GM21390 (cell line): ENCODE data around the gene ZNF138.
"Not testable (repeated sequence)": the region's sequence is repeated elsewhere in the genome, so short reads cannot be mapped to it uniquely, and the experiment has no call there.

Experiments used
- ATAC-seq: cut with Tn5 transposase; IDR thresholded peaks from one replicate; pipeline ENCODE4 v1.9.1; 2021; ENCODE audit not compliant: unreplicated experiment

Gene ZNF138

DNA sequence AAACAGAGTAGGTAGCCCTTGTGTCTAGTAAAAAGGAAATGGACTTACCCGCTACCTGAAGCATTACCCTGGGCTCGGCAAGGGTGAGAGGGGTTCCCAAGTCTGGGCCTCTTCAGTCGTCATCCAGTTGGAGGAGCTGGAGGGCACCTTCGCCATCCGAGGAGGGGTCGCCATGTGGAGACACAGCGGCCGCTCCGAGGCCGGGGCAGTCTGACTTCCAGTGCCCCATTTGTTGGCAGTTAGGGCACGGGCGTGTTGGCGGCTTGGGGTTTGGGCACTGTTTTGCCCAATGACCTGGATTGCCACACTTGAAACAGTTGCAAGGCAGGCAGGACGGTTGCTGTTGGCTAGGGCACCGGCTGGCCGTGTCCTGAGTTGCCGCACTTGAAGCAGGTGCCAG, 43.8 kb downstream of the ZNF138 start:
- not testable (repeated sequence) for ATAC-seq

DNA sequence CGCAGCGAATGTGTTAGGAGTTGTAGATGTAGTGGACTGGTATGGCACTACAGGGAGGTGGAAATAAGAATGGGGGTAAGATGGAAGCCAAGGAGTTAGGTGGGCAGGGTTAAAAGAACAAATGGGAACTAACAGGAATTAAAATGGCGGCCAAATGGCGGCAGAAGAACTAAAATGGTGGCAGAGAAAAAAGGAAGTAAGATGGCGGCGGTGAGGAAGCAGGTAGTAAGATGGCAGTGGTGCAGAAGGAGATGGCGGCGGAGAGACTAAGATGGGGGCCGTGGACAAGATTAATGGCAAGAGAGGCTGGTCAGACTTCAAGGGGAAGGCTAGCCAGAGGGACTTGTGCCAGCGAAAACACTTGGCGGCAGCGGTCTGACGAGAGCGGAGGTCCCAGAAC, 44.5 kb downstream of the ZNF138 start:
- ATAC-seq, result no peak

DNA sequence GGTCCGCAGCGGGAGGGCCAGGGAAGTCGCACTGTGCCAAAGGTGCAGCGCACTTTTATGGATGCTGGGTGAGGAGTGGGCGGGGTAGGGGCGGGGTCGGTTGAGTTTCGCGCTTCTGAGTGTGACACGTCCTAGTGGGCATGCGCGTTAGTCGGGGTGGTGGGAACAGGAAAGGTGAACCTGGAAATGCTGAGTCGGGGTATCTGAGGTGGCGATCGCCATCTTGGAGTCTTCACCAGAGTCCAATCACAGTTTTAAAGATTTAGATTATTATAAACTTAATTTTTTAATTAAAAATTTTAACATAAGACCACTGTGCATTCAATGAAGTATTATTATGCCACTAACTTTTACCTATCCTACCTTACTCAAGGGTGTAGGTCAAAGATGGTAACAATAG, 45.7 kb downstream of the ZNF138 start:
- ATAC-seq, result no peak

DNA sequence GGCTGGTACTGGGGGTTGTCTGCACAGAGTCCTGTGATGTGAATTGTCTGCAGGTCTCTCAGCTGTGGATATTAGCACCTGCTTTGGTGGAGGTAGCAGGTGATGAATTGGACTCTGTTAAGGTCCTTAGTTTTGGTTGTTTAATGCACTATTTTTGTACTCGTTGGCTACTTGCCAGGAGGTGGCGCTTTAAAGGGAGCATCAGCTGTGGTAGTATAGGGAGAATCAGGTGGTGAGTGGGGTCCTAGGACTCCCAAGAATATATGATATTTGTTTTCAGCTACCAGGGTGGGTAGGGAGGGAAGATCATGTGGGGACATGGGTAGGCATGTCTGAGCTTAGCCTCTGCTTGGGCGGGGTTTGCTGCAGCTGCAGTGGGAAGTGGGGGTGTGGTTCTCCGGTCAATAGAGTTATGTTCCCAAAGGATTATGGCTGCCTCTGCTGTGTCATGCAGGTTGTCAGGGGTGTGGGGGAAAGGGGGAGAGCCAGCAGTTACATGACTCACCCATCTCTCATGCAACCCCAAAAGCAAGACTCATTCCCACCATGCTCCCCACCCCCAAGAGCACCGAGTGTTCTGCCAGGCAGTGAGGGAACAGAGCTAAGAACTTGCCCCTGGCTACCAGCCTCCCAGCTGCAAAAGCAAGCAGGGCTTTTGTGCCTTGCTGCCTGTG, 55.2 kb downstream of the ZNF138 start:
- no peak for ATAC-seq

DNA sequence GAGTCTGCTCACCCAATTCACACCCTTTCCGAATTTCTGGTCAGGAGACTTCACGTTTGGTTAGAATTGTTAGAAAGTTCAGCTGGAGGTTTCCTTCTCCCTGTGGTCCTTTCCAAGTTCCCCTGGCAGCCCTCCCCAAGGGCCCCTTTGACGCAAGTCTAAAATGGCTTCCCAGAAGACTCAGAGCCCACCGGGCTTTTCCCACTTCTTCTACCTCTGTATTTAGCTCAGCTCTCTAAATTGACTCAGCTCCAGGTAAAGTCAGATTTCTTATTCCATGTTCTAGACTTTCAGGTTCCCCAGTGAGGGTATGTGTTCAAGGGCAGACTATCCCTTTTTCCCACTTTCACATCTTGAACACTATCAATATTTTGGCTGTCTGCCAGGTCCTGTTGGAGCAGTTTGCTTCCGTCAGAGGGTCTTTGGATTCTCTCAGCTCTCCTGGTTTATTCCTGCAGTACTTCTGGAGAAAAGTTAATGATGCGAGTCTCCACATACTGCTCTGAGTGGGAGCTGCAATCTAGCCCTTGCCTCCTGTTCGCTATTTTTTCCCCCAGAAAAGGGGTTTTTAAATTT, 55.8 kb downstream of the ZNF138 start:
- no peak for ATAC-seq

DNA sequence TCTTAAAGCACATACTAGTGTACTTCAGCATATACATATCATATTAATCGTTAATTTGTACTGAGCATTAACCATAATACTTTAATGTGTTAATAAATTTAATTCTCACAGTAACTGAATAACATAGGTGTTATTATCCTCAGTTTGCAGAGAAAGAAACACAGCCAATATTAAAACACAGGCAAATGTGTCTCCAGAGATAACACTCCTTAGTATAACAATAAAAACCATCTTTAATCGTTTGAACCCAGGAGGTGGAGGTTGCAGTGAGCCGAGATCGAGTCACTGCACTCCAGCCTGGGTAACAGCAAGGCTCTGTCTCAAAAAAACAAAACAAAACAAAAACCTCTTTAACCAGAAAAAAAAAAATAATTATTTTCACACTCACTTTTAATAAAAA, 59.5 kb downstream of the ZNF138 start:
- no peak for ATAC-seq

DNA sequence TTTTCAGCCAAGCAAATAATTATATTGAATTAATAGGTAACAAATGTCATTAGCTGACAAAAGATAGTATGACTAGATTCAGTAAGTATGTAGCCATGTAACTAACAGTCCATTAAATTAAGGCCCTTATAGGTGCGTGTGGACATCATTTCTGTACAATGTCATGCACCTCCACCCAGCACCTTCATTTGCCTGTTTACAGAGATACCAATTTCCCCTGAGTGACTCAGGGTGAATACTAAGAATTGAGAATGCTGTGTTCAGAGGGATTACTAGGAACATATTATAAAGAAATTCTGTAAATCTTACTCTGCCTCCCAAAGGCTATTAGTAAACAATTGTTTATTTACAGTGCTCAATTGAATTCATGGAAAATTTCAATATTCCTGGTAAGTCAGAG, 60.7 kb downstream of the ZNF138 start:
- ATAC-seq, result no peak

DNA sequence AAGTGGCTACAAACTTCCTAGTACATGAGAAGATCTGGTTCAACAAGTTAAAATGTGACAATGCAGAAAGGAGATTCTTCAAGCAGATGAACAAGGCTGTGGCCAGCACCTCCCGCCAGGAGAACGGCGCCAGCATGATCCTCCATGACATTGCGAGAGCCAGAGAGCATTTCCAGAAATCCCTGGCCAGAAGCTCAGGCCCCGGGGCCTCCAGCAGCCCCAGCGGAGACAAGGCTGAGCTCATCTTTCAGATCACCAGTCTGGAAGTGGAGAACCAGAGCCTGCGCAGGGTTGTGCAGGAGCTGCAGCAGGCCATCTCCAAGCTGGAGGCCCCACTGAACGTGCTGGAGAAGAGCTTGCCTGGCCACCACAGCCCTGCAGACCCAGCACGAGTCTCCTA, 68.8 kb downstream of the ZNF138 start:
- ATAC-seq, result no peak

DNA sequence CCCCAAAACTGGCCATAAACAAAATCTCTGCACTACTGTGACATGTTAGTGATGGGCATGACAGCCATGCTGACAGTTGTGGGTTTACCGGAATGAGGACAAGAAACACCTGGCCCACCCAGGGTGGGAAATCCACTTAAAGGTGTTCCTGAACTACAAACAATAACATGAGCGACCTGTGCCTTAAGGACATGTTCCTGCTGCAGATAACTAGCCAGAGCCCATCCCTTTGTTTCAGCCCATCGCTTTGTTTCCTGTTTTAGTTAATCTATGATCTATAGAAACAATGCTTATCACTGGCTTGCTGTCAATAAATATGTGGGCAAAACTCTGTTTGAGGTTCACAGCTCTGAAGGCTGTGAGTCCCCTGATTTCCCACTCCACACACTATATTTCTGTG, 69.3 kb downstream of the ZNF138 start:
- not testable (repeated sequence) for ATAC-seq

DNA sequence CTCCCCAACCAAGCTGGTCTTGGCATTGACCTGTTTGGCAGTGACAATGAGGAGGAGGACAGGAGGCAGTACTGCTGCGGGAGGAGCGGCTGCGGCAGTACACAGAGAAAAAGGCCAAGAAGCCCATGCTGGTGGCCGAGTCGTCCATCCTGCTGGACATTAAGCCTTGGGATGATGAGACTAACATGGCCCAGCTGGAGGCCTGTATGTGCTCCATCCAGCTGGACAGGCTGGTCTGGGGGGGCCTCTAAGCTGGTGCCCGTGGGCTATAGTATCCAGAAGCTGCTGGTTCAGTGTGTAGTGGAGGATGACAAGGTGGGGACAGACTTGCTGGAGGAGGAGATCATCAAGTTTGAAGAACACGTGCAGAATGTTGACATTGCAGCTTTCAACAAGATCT, 69.7 kb downstream of the ZNF138 start:
- no peak for ATAC-seq

DNA sequence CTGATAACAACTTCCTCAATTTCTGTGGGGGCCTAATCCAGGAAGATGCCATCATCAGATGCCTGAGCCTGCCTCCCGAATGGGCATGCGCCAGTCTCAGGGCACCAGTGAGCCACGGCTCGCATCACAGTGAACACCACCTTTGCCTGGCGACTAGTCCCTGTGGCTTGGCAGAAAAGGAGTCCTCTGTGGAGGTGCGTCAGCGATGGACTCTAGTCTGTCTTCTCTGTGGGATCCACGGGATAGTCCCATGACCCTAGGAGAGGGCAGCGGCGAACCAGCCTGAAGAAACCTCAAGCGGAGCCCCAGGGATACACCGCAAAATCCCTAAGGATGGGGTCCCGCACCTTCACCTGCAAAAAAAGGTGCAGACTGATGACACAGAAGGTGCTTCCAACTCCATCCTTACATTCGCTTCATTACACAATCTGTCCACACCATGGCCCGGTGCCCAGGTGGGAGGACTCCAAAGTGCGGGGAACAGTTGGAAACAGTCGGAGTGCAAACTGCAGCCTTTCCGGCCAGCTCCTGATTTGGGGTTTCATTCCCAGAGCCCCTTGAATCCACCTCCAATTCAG, 73.7 kb downstream of the ZNF138 start:
- no peak for ATAC-seq

DNA sequence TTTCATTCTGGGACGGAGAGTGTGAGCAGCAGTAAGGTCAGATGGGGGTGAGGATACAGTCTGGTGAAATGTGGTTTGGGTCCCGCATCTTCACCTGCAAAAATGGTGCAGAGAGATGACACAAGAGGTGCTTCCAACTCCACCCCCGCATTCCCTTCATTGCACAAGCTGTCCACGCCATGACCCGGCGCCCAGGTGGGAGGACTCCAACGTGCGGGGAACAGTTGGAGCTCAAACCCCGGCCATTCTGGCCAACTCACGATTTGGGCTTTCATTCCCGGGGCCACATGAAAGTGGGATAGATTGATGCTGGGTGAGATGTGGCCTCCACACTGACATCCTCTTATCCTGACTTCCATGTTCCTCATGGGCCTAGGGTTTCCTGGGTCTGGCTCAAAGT, 74.3 kb downstream of the ZNF138 start:
- no peak for ATAC-seq

DNA sequence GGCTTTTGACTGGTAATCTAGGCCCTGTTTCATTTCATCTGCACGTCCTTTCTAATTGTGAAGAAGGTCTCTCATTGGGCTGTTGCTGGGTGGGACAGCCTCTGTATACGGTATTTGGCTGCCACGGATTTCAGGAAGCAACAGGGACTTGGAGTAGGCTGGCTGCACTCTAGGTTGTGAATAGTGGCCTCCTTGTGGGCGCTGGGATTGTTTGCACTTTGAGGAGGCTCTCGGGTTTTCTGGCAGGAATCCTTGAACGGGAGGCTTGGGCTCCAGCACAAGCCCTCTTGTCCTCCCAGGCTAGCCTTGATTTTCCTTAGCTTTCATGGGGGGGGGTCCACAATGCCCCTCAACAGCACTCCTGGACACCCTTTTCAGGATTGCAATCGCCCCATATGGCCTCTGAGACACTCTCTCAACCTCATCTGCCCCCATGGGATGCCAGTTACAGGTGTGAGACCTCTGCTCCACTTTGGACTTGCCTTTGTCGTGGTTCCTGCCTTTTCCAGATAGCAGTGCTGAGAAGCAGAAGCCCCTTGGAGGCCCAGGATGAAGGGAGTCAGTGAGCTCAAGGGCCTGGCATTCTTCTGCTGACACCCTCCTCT, 75.0 kb downstream of the ZNF138 start:
- ATAC-seq, result no peak

DNA sequence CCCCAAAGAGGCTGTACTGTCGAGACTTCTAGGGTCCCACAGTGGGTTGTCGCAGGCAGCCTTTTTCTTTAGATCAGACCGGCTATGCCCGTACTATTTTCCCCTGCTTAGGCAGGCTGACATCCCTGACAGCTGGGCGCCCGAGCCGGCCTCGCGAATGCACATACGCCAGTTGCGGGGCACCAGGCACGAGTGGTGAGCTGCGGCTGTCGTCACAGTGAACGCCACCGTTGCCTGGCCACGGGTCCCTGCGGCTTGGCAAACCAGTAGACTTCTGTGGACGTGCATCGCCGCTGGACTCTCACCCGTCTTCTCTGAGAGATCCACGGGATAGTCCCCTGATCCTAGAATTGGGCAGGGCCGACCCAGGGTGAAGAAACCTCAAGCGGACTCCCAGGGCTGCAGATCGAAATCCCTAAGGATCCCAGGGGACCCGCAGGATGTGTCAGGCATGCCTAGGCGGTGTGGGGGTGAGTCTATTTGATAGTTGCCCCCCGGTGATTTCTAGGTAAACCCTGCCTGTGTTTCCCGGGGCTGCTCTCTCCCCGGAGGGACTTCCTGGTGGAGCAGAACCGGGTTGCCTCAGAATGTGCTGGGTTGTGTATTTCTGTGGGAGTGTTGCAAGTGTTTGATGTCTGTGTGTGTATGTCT, 75.8 kb downstream of the ZNF138 start:
- ATAC-seq, result no peak

DNA sequence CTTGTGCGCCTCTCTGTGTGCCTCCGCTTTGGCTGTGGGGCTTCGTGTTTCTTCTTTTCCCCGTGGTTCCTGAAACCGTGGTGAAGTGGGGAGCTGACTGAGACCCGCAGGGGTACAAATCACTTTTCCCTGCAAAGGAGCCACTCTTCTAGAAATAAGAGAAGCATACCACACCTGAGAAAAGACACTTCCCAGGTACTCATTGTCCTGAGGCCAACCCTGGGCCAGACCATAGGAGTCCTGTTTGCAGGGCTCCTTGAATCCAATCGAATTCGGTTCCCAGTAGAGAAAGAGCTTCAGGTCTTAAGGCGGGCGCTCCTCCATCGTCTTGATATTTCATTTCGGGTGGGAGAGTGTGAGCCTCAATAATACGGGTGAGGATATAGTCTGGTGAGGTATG, 76.4 kb downstream of the ZNF138 start:
- ATAC-seq, result no peak

DNA sequence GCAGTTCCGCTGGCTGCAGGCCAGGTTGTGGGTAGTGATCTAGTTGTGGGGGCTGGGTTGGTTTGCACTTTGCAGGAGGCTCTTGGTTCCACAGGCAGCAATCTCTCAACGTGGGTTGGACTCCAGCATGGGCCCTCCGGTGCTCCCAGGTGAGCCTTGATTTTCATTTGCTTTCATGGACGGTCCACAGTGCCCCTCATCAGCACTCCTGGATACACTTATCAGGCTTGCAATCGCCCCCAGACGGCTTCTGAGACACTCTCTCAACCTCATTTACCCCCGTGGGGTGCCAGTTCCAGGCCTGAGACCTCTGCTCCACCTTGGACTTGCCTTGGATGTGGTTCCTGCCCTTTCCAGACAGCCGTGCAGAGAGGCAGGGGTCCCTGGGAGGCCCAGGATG, 77.5 kb downstream of the ZNF138 start:
- no peak for ATAC-seq

DNA sequence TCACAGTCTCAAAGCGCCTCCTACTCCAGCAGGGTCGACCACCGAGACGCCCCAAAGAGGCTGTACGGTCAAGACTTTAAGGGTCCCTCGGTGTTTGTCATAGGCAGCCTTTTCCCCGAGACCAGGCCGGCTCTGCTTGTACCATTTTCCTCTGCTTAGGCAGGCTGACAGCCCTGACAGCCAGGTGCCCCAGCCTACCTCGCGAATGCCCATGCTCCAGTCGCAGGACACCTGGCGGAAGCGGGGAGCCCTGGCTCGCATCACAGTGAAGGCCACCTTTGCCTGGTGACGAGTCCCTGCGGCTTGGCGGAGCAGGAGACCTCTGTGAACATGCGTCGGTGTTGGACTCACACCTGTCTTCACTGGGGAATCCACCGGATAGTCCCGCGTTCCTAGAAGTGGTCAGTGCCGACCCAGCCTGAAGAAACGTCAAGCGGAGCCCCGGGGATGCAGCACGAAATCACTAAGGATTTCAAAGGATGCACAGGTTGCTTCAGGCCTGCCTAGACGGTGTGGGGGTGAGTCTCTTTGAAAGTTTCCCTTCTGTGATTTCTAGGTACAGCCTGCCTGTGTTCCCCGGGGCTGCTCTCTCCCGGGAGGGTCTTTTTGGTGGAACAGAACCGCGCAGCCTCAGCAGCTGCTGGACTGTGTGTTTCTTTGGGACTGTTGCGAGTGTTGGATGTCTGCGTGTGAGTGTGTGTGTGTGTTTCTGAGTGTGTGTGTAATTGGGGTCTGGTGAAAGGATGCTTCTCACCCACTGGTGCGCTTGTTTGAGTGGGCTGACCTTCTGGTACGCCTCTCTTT, 78.3 kb downstream of the ZNF138 start:
- ATAC-seq, result no peak

DNA sequence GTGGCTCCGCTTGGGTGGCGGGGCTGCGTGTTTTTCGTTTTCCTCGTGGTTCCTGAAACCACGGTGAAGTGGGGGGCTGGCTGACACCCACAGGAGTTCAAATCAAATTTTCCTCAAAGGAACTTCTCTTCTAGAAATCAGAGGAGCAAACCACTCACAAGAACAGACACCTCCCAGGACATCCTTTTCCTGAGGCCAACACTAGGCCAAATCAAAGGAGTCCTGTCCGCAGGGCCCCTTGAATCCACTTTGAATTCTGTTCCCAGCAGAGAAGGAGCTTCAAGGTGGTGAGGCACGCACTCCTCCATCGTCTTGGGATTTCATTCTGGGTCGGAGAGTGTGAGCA, 78.9 kb downstream of the ZNF138 start:
- ATAC-seq, result no peak

DNA sequence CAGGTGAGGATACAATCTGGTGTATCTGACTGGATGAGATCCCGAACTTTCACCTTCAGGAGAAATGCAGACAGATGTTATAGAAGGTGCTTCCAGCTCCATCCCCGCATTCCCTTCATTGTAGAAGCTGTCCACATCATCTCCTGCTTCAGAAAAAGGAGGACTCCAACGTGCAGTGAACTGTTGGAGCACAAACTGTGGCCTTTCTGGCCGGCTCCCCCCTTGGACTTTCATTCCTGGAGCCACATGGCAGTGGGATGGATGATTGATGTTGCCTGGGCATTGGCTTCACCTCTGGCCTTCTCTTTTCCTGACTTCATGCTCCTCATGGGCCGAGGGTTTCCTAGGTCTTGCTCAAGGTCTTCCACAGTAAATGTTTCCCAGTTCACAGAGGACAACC, 79.3 kb downstream of the ZNF138 start:
- ATAC-seq, result no peak

DNA sequence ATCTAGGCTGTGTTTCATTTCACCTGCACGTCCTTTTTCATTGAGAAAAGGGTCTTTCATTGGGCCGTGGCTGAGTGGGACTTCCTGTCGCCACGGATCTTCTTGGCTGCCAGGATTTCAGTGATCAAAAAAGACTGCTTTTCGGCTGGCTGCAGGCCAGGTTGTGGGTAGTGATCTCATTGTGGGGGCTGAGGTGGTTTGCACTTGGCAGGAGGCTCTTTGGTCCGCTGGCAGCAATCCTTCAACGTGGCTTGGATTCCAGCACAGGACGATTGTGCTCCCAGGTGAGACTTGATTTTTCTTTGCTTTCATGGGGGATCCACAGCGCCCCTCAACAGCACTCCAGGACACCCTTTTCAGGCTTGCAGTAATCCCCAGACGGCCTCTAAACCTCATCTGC, 79.9 kb downstream of the ZNF138 start:
- no peak for ATAC-seq

DNA sequence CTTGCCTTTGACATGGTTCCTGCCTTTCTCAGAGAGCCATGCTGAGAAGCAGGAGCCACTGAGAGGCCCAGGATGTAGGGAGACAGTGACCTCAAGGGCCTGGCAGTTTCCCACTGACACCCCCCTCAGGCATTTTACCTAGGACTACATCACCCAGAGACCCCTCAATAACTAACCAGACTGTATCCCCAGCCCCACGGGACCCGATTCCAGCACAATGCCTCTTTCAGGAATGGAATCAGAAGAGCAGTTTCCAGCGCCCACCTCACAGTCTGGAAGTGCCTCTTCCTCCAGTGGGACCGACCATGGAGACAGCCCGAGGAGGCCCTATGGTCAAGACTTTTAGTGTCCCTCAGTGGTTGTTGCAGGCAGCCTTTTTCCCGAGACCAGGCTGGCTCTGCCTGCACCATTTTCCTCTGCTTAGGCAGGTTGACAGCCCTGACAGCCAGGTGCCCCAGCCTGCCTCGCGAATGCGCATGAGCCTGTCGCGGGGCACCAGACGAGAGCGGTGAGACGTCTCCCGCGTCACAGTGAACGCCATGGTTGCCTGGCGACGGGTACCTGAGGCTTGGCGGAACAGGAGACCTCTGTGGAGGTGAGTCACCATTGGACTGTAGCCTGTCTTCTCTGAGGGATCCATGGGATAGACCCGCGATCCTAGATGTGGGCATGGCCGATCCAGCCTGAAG, 80.5 kb downstream of the ZNF138 start:
- no peak for ATAC-seq
